Spinal cord (tissue), 10 donors: Measurements from ENCODE around the gene DLK1. TPM values are rescaled to one million over a fixed set of nuclear protein-coding genes. Genes with fewer than 3 reads are reported as not detected.

Experiments used
- DNase-seq, 6 donors: peaks; one replicate each; pipeline versions ENCODE4 v3.0.0 to v3.0.0-alpha.2; 2013 to 2015; ENCODE audit warnings: low spot score in 6 of 6, low read depth in 4 of 6
- H3K27ac ChIP-seq: one replicate; pipeline ENCODE4 v1.5.1; 2013; ENCODE audit warnings: low read depth, low read length, control low read depth
- H3K27me3 ChIP-seq: one replicate; pipeline ENCODE4 v1.6.1; 2013; ENCODE audit warnings: low read length; ENCODE audit not compliant: control insufficient read depth, insufficient read depth
- H3K36me3 ChIP-seq: one replicate; pipeline ENCODE4 v1.6.1; 2013; ENCODE audit warnings: low read length; ENCODE audit not compliant: control insufficient read depth, insufficient read depth
- H3K4me1 ChIP-seq: one replicate; pipeline ENCODE4 v1.6.1; 2013; ENCODE audit warnings: low read length; ENCODE audit not compliant: control insufficient read depth, insufficient read depth
- H3K4me3 ChIP-seq: one replicate; pipeline ENCODE4 v1.5.1; 2013; ENCODE audit warnings: low read depth, low read length, control low read depth
- H3K9me3 ChIP-seq: one replicate; pipeline ENCODE4 v1.6.1; 2013; ENCODE audit warnings: low read length; ENCODE audit not compliant: control insufficient read depth, insufficient read depth
- WGBS: methylation state at CpG from one replicate; pipeline ENCODE4 v1.1.5; 2013; ENCODE audit warnings: missing lambda C conversion rate; ENCODE audit not compliant: insufficient coverage; 5-methylcytosine and 5-hydroxymethylcytosine counted together
- polyA plus RNA-seq, 2 donors: library from polyadenylated mRNA; unstranded; fragments of 120-200 nt; gene quantifications; one replicate each; pipeline ENCODE4 v1.2.1, GENCODE V29; 2013; ENCODE audit not compliant: insufficient read length in 2 of 2
- total RNA-seq, 2 donors: library from RNA; depleted of rRNA in 1 of 2; stranded (reverse); fragments of 120-200 nt in 1 of 2; fragments of >200 nt in 1 of 2; gene quantifications; one replicate each; pipeline versions ENCODE4 v1.2.3 to v1.2.4, GENCODE V29; 2013 to 2014
- donor health status: healthy.

The DLK1 gene
- total and polyA plus RNA-seq, 4 donors: 4.9 to 15.7 (median 6.9) TPM

GRCh38 chr14:100737526-100737925 is 10.8 kb downstream of the DLK1 start:
- H3K27me3 ChIP-seq: peaks cover 2% of the 10 kb centered on the region
- no peak overlapping the region for H3K27ac ChIP-seq
- H3K4me1 ChIP-seq: peaks cover 10% of the 10 kb centered on the region
- WGBS: 96% methylated on average over 16 of the region's 17 CpGs
- DNase-seq: no peak
- no peak overlapping the region for H3K4me3 ChIP-seq
- no peaks in the 10 kb centered on the region for H3K9me3 ChIP-seq
- H3K36me3 ChIP-seq: no peaks in the 10 kb centered on the region

- Histone ChIP-seq H3K4me1 (peaks cover 4% of the 10 kb centered on the region), H3K36me3 (no peaks in the 10 kb centered on the region), H3K27me3 (peaks cover 2% of the 10 kb centered on the region), H3K4me3 (no peak overlapping the region), H3K9me3 (no peaks in the 10 kb centered on the region), H3K27ac (no peak overlapping the region)
- 89% methylated on average over 5 of the region's 6 CpGs for WGBS
- DNase-seq: no peak
Measured at GRCh38 chr14:100738269-100738691, 11.6 kb downstream of the DLK1 start.

- no peak for DNase-seq
- Histone ChIP-seq H3K27me3 (peaks cover 2% of the 10 kb centered on the region), H3K4me1 (no peaks in the 10 kb centered on the region), H3K9me3 (no peaks in the 10 kb centered on the region), H3K4me3 (no peak overlapping the region), H3K27ac (no peak overlapping the region), H3K36me3 (no peaks in the 10 kb centered on the region)
- WGBS: 98% methylated on average over 10 of the region's 10 CpGs
Measured at GRCh38 chr14:100738704-100739131, 12.0 kb downstream of the DLK1 start.

GRCh38 chr14:100739306-100739705 is 12.6 kb downstream of the DLK1 start:
- no peaks in the 10 kb centered on the region for H3K9me3 ChIP-seq
- H3K4me1 ChIP-seq: no peaks in the 10 kb centered on the region
- peaks cover 2% of the 10 kb centered on the region for H3K27me3 ChIP-seq
- H3K4me3 ChIP-seq: no peak overlapping the region
- DNase-seq: no peak
- no peak overlapping the region for H3K27ac ChIP-seq
- no peaks in the 10 kb centered on the region for H3K36me3 ChIP-seq
- 95% methylated on average over 9 of the region's 11 CpGs for WGBS

GRCh38 chr14:100740196-100740825 is 13.6 kb downstream of the DLK1 start:
- Histone ChIP-seq H3K27me3 (peaks cover under 1% of the 10 kb centered on the region), H3K36me3 (no peaks in the 10 kb centered on the region), H3K4me1 (no peaks in the 10 kb centered on the region), H3K27ac (no peak overlapping the region), H3K4me3 (no peak overlapping the region), H3K9me3 (no peaks in the 10 kb centered on the region)
- WGBS: 79% methylated on average over 7 of the region's 9 CpGs
- no peak for DNase-seq

GRCh38 chr14:100740929-100741328 is 14.2 kb downstream of the DLK1 start:
- H3K9me3 ChIP-seq: no peaks in the 10 kb centered on the region
- no peaks in the 10 kb centered on the region for H3K27me3 ChIP-seq
- H3K4me3 ChIP-seq: no peak overlapping the region
- H3K36me3 ChIP-seq: no peaks in the 10 kb centered on the region
- no peak overlapping the region for H3K27ac ChIP-seq
- no peaks in the 10 kb centered on the region for H3K4me1 ChIP-seq
- WGBS: 96% methylated on average over 4 of the region's 7 CpGs
- no peak for DNase-seq

- Histone ChIP-seq H3K27ac (no peak overlapping the region), H3K4me3 (no peak overlapping the region)
- DNase-seq: no peak
Measured at GRCh38 chr14:100741966-100742365, 15.3 kb downstream of the DLK1 start.

GRCh38 chr14:100746326-100746725 is 19.6 kb downstream of the DLK1 start:
- Histone ChIP-seq H3K36me3 (no peaks in the 10 kb centered on the region), H3K27ac (no peak overlapping the region), H3K9me3 (no peaks in the 10 kb centered on the region), H3K27me3 (no peaks in the 10 kb centered on the region), H3K4me1 (no peaks in the 10 kb centered on the region), H3K4me3 (no peak overlapping the region)
- DNase-seq: no peak

More at GRCh38 chr14:100741966-100742365, 15.3 kb downstream of the DLK1 start:
- no peaks in the 10 kb centered on the region for H3K9me3 ChIP-seq
- 83% methylated on average over 1 of the region's 3 CpGs for WGBS
- no peaks in the 10 kb centered on the region for H3K36me3 ChIP-seq
- no peaks in the 10 kb centered on the region for H3K4me1 ChIP-seq
- H3K27me3 ChIP-seq: no peaks in the 10 kb centered on the region

- Histone ChIP-seq H3K9me3 (no peaks in the 10 kb centered on the region), H3K27ac (no peak overlapping the region), H3K4me3 (no peak overlapping the region), H3K36me3 (no peaks in the 10 kb centered on the region), H3K27me3 (no peaks in the 10 kb centered on the region), H3K4me1 (no peaks in the 10 kb centered on the region)
- 87% methylated on average over 6 of the region's 9 CpGs for WGBS
- no peak for DNase-seq
Measured at GRCh38 chr14:100747021-100747586, 20.4 kb downstream of the DLK1 start.

GRCh38 chr14:100747736-100748135 is 21.0 kb downstream of the DLK1 start:
- Histone ChIP-seq H3K4me1 (no peaks in the 10 kb centered on the region), H3K4me3 (no peak overlapping the region), H3K36me3 (no peaks in the 10 kb centered on the region), H3K9me3 (no peaks in the 10 kb centered on the region), H3K27ac (no peak overlapping the region), H3K27me3 (no peaks in the 10 kb centered on the region)
- 85% methylated on average over 6 of the region's 8 CpGs for WGBS
- DNase-seq: no peak
